HepG2 (cell line): Measurements from ENCODE around the gene UBB. TPM values are rescaled to one million over a fixed set of nuclear protein-coding genes. Genes with fewer than 3 reads are reported as not detected.

ENCODE experiments used
- ARHGAP35 ChIP-seq: sonication (generic); formaldehyde crosslinking; IDR thresholded peaks from 2 replicates; pipeline ENCODE4 v1.9.0; 2022; ENCODE audit warnings: mild to moderate bottlenecking, inconsistent platforms, moderate library complexity, missing genetic modification reagents, borderline replicate concordance
- BRD4 ChIP-seq: sonication (generic); formaldehyde crosslinking; IDR thresholded peaks from 2 replicates; pipeline ENCODE4 v1.4.0; 2020; ENCODE audit warnings: missing genetic modification reagents
- GPN1 ChIP-seq: sonication (generic); formaldehyde crosslinking; IDR thresholded peaks from 2 replicates; pipeline ENCODE4 v1.5.1; 2020; ENCODE audit warnings: missing genetic modification reagents, borderline replicate concordance
- MED13 ChIP-seq: sonication (generic); formaldehyde crosslinking; IDR thresholded peaks from 2 replicates; pipeline ENCODE4 v1.5.0; 2020; ENCODE audit warnings: missing genetic modification reagents
- MXD1 ChIP-seq: sonication (generic); formaldehyde crosslinking; IDR thresholded peaks from 2 replicates; pipeline ENCODE4 v1.4.0; 2020; ENCODE audit warnings: mild to moderate bottlenecking, missing genetic modification reagents
- MXD4 ChIP-seq: IDR thresholded peaks from 2 replicates; pipeline ENCODE4 v1.6.1; 2016; ENCODE audit warnings: mild to moderate bottlenecking, missing biosample characterization, missing genetic modification reagents
- RNF219 ChIP-seq: sonication (generic); formaldehyde crosslinking; IDR thresholded peaks from 2 replicates; pipeline ENCODE4 v1.5.0; 2020; ENCODE audit warnings: mild to moderate bottlenecking, missing genetic modification reagents
- SNAPC4 ChIP-seq: sonication (generic); formaldehyde crosslinking; IDR thresholded peaks from 2 replicates; pipeline ENCODE4 v1.4.0; 2020; ENCODE audit warnings: mild to moderate bottlenecking, missing genetic modification reagents
- ZFY ChIP-seq: sonication (generic); formaldehyde crosslinking; IDR thresholded peaks from 2 replicates; pipeline ENCODE4 v1.4.0; 2020; ENCODE audit warnings: missing genetic modification reagents
- ZNF296 ChIP-seq: sonication (generic); formaldehyde crosslinking; conservative IDR thresholded peaks from 2 replicates; pipeline ENCODE4 v1.5.0; 2020; ENCODE audit warnings: mild to moderate bottlenecking, missing genetic modification reagents
- ZNF337 ChIP-seq: sonication (generic); formaldehyde crosslinking; IDR thresholded peaks from 2 replicates; pipeline ENCODE4 v1.5.1; 2020; ENCODE audit warnings: missing genetic modification reagents, low read depth, mild to moderate bottlenecking, borderline replicate concordance
- ZNF431 ChIP-seq: sonication (generic); formaldehyde crosslinking; IDR thresholded peaks from 2 replicates; pipeline ENCODE4 v1.9.0; 2022; ENCODE audit warnings: missing genetic modification reagents, low read depth, mild to moderate bottlenecking, borderline replicate concordance
- ZNF484 ChIP-seq: sonication (generic); formaldehyde crosslinking; IDR thresholded peaks from 2 replicates; pipeline ENCODE4 v1.5.1; 2020; ENCODE audit warnings: mild to moderate bottlenecking, low read depth, missing genetic modification reagents, borderline replicate concordance
- ZNF501 ChIP-seq: sonication (generic); formaldehyde crosslinking; IDR thresholded peaks from 2 replicates; pipeline ENCODE4 v1.5.1; 2020; ENCODE audit warnings: mild to moderate bottlenecking, moderate library complexity, missing genetic modification reagents
- ZNF574 ChIP-seq: sonication (generic); formaldehyde crosslinking; IDR thresholded peaks from 2 replicates; pipeline ENCODE4 v1.4.0; 2020; ENCODE audit warnings: missing genetic modification reagents
- ZNF709 ChIP-seq: sonication (generic); formaldehyde crosslinking; IDR thresholded peaks from 2 replicates; pipeline ENCODE4 v1.5.0; 2020; ENCODE audit warnings: mild to moderate bottlenecking, missing genetic modification reagents
- ZSCAN30 ChIP-seq: sonication (generic); formaldehyde crosslinking; IDR thresholded peaks from 2 replicates; pipeline ENCODE4 v1.5.0; 2020; ENCODE audit warnings: mild to moderate bottlenecking, missing genetic modification reagents
- ZZZ3 ChIP-seq: sonication (generic); formaldehyde crosslinking; IDR thresholded peaks from 2 replicates; pipeline ENCODE4 v1.4.0; 2020; ENCODE audit warnings: missing genetic modification reagents, mild to moderate bottlenecking, borderline replicate concordance
- polyA plus RNA-seq, 8 experiments: library from polyadenylated mRNA; depleted of rRNA in 3 of 8; stranded (reverse) in 7 of 8; unstranded in 1 of 8; fragments of >200 nt; fragmentation: Illumina TruSeq in 4 of 8; extraction: Trizol in 4 of 8; gene quantifications; 2 replicates each; pipeline versions ENCODE4 v1.2.1 to v1.2.3, GENCODE V29; 2011 to 2016; ENCODE audit warnings: low read depth in 4 of 8, missing spikeins in 1 of 8, mixed read lengths in 1 of 8; ENCODE audit not compliant: insufficient read depth in 1 of 8
- total RNA-seq, 5 experiments: library from RNA; depleted of rRNA; stranded (reverse); fragments of >200 nt; fragmentation: Illumina TruSeq; extraction: Trizol; gene quantifications; 2 replicates each; pipeline ENCODE4 v1.2.3, GENCODE V29; 2016; ENCODE audit warnings: low read depth in 1 of 5

UBB gene
- total and polyA plus RNA-seq, 2 of the 13 experiments (the other 11 are each of a cell fraction or from before 2014, with no cell fraction given): 1,130 to 2,066 TPM

- TF ChIP-seq SNAPC4 (CRISPR knock-in tag) (peak; percentile 42), ZNF337 (CRISPR knock-in tag) (no peak), ZNF709 (CRISPR knock-in tag) (peak; percentile 44), GPN1 (CRISPR knock-in tag) (no peak), ZNF431 (no peak), MXD4 (CRISPR knock-in tag) (no peak), ZZZ3 (peak; percentile 73; the same call in 1 of the 2 replicates), ZNF574 (CRISPR knock-in tag) (peak; percentile 49; the same call in 1 of the 2 replicates), BRD4 (CRISPR knock-in tag) (peak; percentile 51; the same call in 1 of the 2 replicates), ZNF484 (no peak), ARHGAP35 (CRISPR knock-in tag) (no peak), ZNF296 (CRISPR knock-in tag) (0 out of 2 replicates have a peak, but pooled peaks have one; percentile 18), RNF219 (CRISPR knock-in tag) (peak; percentile 82), ZFY (peak; percentile 78), MXD1 (CRISPR knock-in tag) (0 out of 2 replicates have a peak, but pooled peaks have one; percentile 57), MED13 (CRISPR knock-in tag) (0 out of 2 replicates have a peak, but pooled peaks have one; percentile 32), ZNF501 (peak; percentile 95), ZSCAN30 (CRISPR knock-in tag) (peak; percentile 64; the same call in 1 of the 2 replicates)
Observed at GRCh38 chr17:16380640-16381495, at the start of gene UBB (continued).
